ENCODE measurements around the gene SHH. TPM values are rescaled to one million over a fixed set of nuclear protein-coding genes. Genes with fewer than 3 reads are reported as not detected.

SHH gene
- polyA plus RNA-seq, 3 donors: not detected

DNA sequence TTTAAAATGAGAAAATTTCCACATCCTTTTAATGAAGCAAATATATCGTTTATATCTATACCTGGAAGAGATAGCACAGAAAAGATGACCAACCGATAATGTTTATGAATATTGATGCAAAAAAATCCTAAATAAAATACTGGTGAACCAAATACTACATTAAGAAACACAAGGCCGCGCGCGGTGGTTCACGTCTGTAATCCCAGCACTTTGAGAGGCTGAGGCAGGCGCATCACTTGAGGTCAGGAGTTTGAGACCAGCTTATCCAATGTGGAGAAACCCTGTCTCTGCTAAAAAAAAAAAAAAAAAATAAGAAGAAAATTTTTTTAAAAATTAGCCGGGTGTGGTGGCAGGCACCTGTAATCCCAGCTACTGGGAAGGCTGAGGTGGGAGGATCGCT, 25.8 kb downstream of the SHH start:
- Mint-ChIP-seq H3K27ac (no peak overlapping the region), H3K9me3 (peaks cover 0 to 4% (median 0%) of the 10 kb centered on the region in 7 donors), H3K4me1 (peaks cover 13% of the 10 kb centered on the region), H3K27me3 (ENCODE audit: low read depth in 3 of 3) (peaks cover 19 to 47% (median 29%) of the 10 kb centered on the region in 3 donors), H3K36me3 (peaks cover 37% of the 10 kb centered on the region in 2 donors), H3K4me3 (peak overlapping the region; percentile 66 to 86)
- intact Hi-C loops (cut with micrococcal nuclease): no loop called here
- H3K79me2 ChIP-seq (ENCODE audit: insufficient read depth, low read length): no peaks in the 10 kb centered on the region
- H4K20me1 ChIP-seq (ENCODE audit: insufficient read depth, low read length): peaks cover 19% of the 10 kb centered on the region
- TF ChIP-seq, protein P1, sequence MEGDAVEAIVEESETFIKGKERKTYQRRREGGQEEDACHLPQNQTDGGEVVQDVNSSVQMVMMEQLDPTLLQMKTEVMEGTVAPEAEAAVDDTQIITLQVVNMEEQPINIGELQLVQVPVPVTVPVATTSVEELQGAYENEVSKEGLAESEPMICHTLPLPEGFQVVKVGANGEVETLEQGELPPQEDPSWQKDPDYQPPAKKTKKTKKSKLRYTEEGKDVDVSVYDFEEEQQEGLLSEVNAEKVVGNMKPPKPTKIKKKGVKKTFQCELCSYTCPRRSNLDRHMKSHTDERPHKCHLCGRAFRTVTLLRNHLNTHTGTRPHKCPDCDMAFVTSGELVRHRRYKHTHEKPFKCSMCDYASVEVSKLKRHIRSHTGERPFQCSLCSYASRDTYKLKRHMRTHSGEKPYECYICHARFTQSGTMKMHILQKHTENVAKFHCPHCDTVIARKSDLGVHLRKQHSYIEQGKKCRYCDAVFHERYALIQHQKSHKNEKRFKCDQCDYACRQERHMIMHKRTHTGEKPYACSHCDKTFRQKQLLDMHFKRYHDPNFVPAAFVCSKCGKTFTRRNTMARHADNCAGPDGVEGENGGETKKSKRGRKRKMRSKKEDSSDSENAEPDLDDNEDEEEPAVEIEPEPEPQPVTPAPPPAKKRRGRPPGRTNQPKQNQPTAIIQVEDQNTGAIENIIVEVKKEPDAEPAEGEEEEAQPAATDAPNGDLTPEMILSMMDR (IDR thresholded peaks at IDR 0.05): no peak
- H3K27me3 ChIP-seq (ENCODE audit: control insufficient read depth in 2 of 2, insufficient read depth in 2 of 2, low read length in 2 of 2): peaks cover 0 to 22% of the 10 kb centered on the region in 2 donors
- H3K4me2 ChIP-seq (replicated peaks; ENCODE audit: extremely low read depth, low read length, poor library complexity, severe bottlenecking): peak overlapping the region; percentile 75
- H3K9ac ChIP-seq (ENCODE audit: insufficient read depth, low read length, poor library complexity, severe bottlenecking): no peak overlapping the region
- no peak overlapping the region for H2AFZ ChIP-seq (ENCODE audit: insufficient read depth, low read depth, low read length, poor library complexity, severe bottlenecking)
- H3K36me3 ChIP-seq (replicated peaks in 1 of 2; ENCODE audit: control insufficient read depth in 1 of 2, insufficient read depth in 2 of 2, low read length in 2 of 2): peaks cover 11 to 29% of the 10 kb centered on the region in 2 donors
- no peaks in the 10 kb centered on the region for H3K9me3 ChIP-seq (replicated peaks in 1 of 2; ENCODE audit: control insufficient read depth in 1 of 2, insufficient read depth in 1 of 2, low read length in 2 of 2)
- 60% methylated on average over 1 of the region's 10 CpGs for WGBS (ENCODE audit: insufficient coverage)
- peaks cover 7 to 11% of the 10 kb centered on the region in 2 donors for H3K4me1 ChIP-seq (ENCODE audit: control insufficient read depth in 1 of 2, insufficient read depth in 2 of 2, low read length in 2 of 2)
- no peak overlapping the region for H3K27ac ChIP-seq (ENCODE audit: low read depth in 1 of 2, low read length in 2 of 2)
- peak overlapping the region in 1 of 3 experiments; percentile 70 for H3K4me3 ChIP-seq (replicated peaks in 1 of 3; ENCODE audit: low read depth in 2 of 3, low read length in 3 of 3)
- no peak for DNase-seq

DNA sequence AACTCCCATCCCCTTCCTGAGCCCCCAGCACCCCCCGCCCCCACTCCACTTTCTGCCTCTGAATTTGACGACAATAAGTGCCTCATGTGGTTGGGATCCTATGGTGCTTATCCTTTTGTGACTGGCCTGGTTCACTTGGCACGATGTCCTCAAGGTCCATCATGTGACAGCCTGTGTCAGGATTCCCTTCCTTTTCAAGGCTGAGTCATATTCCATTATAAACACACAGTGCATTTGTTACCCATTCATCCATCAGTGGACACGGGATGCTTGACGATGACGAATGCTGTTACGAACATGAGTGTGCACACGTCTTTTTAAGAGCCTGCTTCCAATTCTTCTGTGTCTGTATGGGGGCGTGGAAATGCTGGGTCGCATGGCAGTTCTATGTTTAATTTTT, 26.7 kb downstream of the SHH start:
- H3K9me3 Mint-ChIP-seq: peaks cover 0 to 4% (median 0%) of the 10 kb centered on the region in 7 donors
- Histone ChIP-seq H4K20me1 (ENCODE audit: insufficient read depth, low read length) (peaks cover 27% of the 10 kb centered on the region), H3K9me3 (replicated peaks in 1 of 2; ENCODE audit: control insufficient read depth in 1 of 2, insufficient read depth in 1 of 2, low read length in 2 of 2) (no peaks in the 10 kb centered on the region), H2AFZ (ENCODE audit: insufficient read depth, low read depth, low read length, poor library complexity, severe bottlenecking) (no peak overlapping the region), H3K4me2 (replicated peaks; ENCODE audit: extremely low read depth, low read length, poor library complexity, severe bottlenecking) (no peak overlapping the region), H3K4me3 (replicated peaks in 1 of 3; ENCODE audit: low read depth in 2 of 3, low read length in 3 of 3) (no peak overlapping the region), H3K36me3 (replicated peaks in 1 of 2; ENCODE audit: control insufficient read depth in 1 of 2, insufficient read depth in 2 of 2, low read length in 2 of 2) (peaks cover 20 to 38% of the 10 kb centered on the region in 2 donors), H3K4me1 (ENCODE audit: control insufficient read depth in 1 of 2, insufficient read depth in 2 of 2, low read length in 2 of 2) (peaks cover 7 to 11% of the 10 kb centered on the region in 2 donors), H3K9ac (ENCODE audit: insufficient read depth, low read length, poor library complexity, severe bottlenecking) (no peak overlapping the region), H3K27ac (ENCODE audit: low read depth in 1 of 2, low read length in 2 of 2) (no peak overlapping the region), H3K79me2 (ENCODE audit: insufficient read depth, low read length) (no peaks in the 10 kb centered on the region), H3K27me3 (ENCODE audit: control insufficient read depth in 2 of 2, insufficient read depth in 2 of 2, low read length in 2 of 2) (peaks cover 0 to 22% of the 10 kb centered on the region in 2 donors)
- intact Hi-C loops (cut with micrococcal nuclease): no loop called here
- peaks cover 13% of the 10 kb centered on the region for H3K4me1 Mint-ChIP-seq
- no CpG with 5 or more reads among the region's 10 CpGs for WGBS (ENCODE audit: insufficient coverage)
- peak overlapping the region in 1 of 2 donors; percentile 49 for H3K4me3 Mint-ChIP-seq
- H3K27me3 Mint-ChIP-seq (ENCODE audit: low read depth in 3 of 3): peaks cover 19 to 44% (median 24%) of the 10 kb centered on the region in 3 donors
- peak overlapping the region in 1 of 7 donors; percentile 21 for H3K27ac Mint-ChIP-seq
- TF ChIP-seq, protein P1 (IDR thresholded peaks at IDR 0.05): no peak
- DNase-seq: no peak
- peaks cover 46 to 47% of the 10 kb centered on the region in 2 donors for H3K36me3 Mint-ChIP-seq
